CD4-positive, alpha-beta T cell (primary cell): ENCODE results near the gene SUMF2. TPM values are rescaled to one million over a fixed set of nuclear protein-coding genes. Genes with fewer than 3 reads are reported as not detected.

Source experiments
- ATAC-seq: fragments of 200-7000 bp; cut with Tn5 transposase; one replicate; pipeline ENCODE4 v1.10.0; 2022; ENCODE audit warnings: mild to moderate bottlenecking; ENCODE audit not compliant: poor library complexity
- CTCF ChIA-PET: fragments of 350-600 bp; sonication (Branson Sonifier 250); formaldehyde crosslinking; loops from one replicate; lab custom pipeline; 2021; ENCODE audit warnings: antibody characterized with exemption, inconsistent platforms; lab: Charles Lee
- POLR2A ChIA-PET: fragments of 350-600 bp; sonication (Branson Sonifier 250); formaldehyde crosslinking; loops from one replicate; lab custom pipeline; 2021; ENCODE audit warnings: antibody characterized with exemption, inconsistent platforms; lab: Charles Lee
- DNase-seq, 14 experiments: peaks; one replicate each; pipeline ENCODE4 v3.0.0-alpha.2; 2013 to 2020; ENCODE audit warnings: mixed read lengths in 2 of 14
- H3K27ac ChIP-seq, 2 donors: one replicate each; pipeline versions ENCODE4 v1.5.1 to v1.7.0; 2013; ENCODE audit warnings: low read length in 2 of 2, low read depth in 1 of 2, mild to moderate bottlenecking in 1 of 2
- H3K27me3 ChIP-seq, 2 experiments: 1 replicate in 1 of 2; 2 replicates in 1 of 2; pipeline versions ENCODE4 v1.6.1 to v1.7.0; 2013; ENCODE audit warnings: low read length in 2 of 2, control low read depth in 1 of 2, mild to moderate bottlenecking in 1 of 2, moderate library complexity in 1 of 2; ENCODE audit not compliant: insufficient read depth in 2 of 2, control insufficient read depth in 1 of 2
- H3K36me3 ChIP-seq: one replicate; pipeline ENCODE4 v1.6.1; 2013; ENCODE audit warnings: low read length, control low read depth; ENCODE audit not compliant: insufficient read depth
- H3K4me1 ChIP-seq: one replicate; pipeline ENCODE4 v1.6.1; 2013; ENCODE audit warnings: low read length, control low read depth; ENCODE audit not compliant: insufficient read depth
- H3K4me3 ChIP-seq: one replicate; pipeline ENCODE4 v1.5.1; 2013; ENCODE audit warnings: mild to moderate bottlenecking, low read length, moderate library complexity
- H3K9me3 ChIP-seq, 2 experiments: 1 replicate in 1 of 2; 2 replicates in 1 of 2; pipeline versions ENCODE4 v1.6.1 to v1.7.0; 2013; ENCODE audit warnings: low read length in 2 of 2, mild to moderate bottlenecking in 2 of 2, control low read depth in 1 of 2, moderate library complexity in 1 of 2; ENCODE audit not compliant: control insufficient read depth in 1 of 2, insufficient read depth in 1 of 2
- H3K27ac Mint-ChIP-seq: one replicate; pipeline ENCODE4 v1.8.0; 2020; ENCODE audit warnings: mixed read lengths
- H3K27me3 Mint-ChIP-seq: one replicate; pipeline ENCODE4 v1.8.0; 2021; ENCODE audit warnings: mixed read lengths
- H3K36me3 Mint-ChIP-seq: one replicate; pipeline ENCODE4 v1.8.0; 2021; ENCODE audit warnings: low read depth, mixed read lengths
- H3K4me1 Mint-ChIP-seq: one replicate; pipeline ENCODE4 v1.8.0; 2021; ENCODE audit warnings: low read depth, mixed read lengths
- H3K4me3 Mint-ChIP-seq: one replicate; pipeline ENCODE4 v1.8.0; 2020; ENCODE audit warnings: mild to moderate bottlenecking, mixed read lengths
- H3K9me3 Mint-ChIP-seq: one replicate; pipeline ENCODE4 v1.8.0; 2020; ENCODE audit warnings: mixed read lengths
- CTCF ChIP-seq: fragments of 200-600 bp; IDR thresholded peaks from one replicate; pipeline ENCODE4 v1.8.0; 2022; ENCODE audit warnings: antibody characterized with exemption, mild to moderate bottlenecking
- intact Hi-C, 2 experiments: fragments of 100-400 bp; cut with DNase I in 1 of 2; cut with micrococcal nuclease in 1 of 2; formaldehyde crosslinking; loops; one replicate each; pipeline versions ENCODE4 v1.15.1 to v1.9.0; 2023 to 2025; cut with DNase I, micrococcal nuclease
- total RNA-seq, 174 experiments: library from RNA in 2 of 174; stranded (reverse) in 2 of 174; gene quantifications; one replicate each; pipeline ENCODE4 v1.2.3 and lab custom pipeline; 2021 to 2026

SUMF2 gene
- total RNA-seq, 2 experiments from 2014 or later = 95.8 to 102 TPM

- H3K27ac ChIP-seq = no peak overlapping the region
- Mint-ChIP-seq H3K9me3 (no peaks in the 10 kb centered on the region), H3K27me3 (no peaks in the 10 kb centered on the region), H3K4me3 (no peak overlapping the region), H3K27ac (no peak overlapping the region), H3K36me3 (peaks cover 46% of the 10 kb centered on the region), H3K4me1 (no peaks in the 10 kb centered on the region)
- H3K36me3 ChIP-seq = peaks cover 25% of the 10 kb centered on the region
- H3K27me3 ChIP-seq = no peaks in the 10 kb centered on the region
- intact Hi-C loops = no loop called here
- DNase-seq (no peak), ATAC-seq (no peak)
- ChIA-PET POLR2A (interaction anchor here (0.5 kb wide), 1 partner anchor 337 kb away, joined by 3 read pairs; no protein-coding TSS in a partner anchor), CTCF (interaction anchor here (0.6 to 1.0 kb wide), 3 partner anchors 9 to 36 kb away, joined by 3 read pairs; no protein-coding TSS in a partner anchor)
- no peaks in the 10 kb centered on the region for H3K4me1 ChIP-seq
- TF ChIP-seq CTCF = no peak
- no peak overlapping the region for H3K4me3 ChIP-seq
- H3K9me3 ChIP-seq = no peaks in the 10 kb centered on the region
These were observed 19.2 kb downstream of the SUMF2 start for GRCh38 chr7:56083150-56083785.

GRCh38 chr7:56086761-56087160 lies 22.7 kb downstream of the SUMF2 start:
- intact Hi-C loops = no loop called here
- Histone ChIP-seq H3K9me3 (no peaks in the 10 kb centered on the region), H3K27me3 (no peaks in the 10 kb centered on the region), H3K27ac (no peak overlapping the region), H3K4me3 (no peak overlapping the region), H3K36me3 (peaks cover 8% of the 10 kb centered on the region), H3K4me1 (no peaks in the 10 kb centered on the region)
- ChIA-PET POLR2A (no interaction called here), CTCF (no interaction called here)
- DNase-seq (no peak), ATAC-seq (no peak)
- Mint-ChIP-seq H3K27me3 (no peaks in the 10 kb centered on the region), H3K9me3 (no peaks in the 10 kb centered on the region), H3K36me3 (peaks cover 35% of the 10 kb centered on the region), H3K4me3 (no peak overlapping the region), H3K4me1 (no peaks in the 10 kb centered on the region), H3K27ac (no peak overlapping the region)
- TF ChIP-seq CTCF = no peak

GRCh38 chr7:56087445-56087844 lies 23.4 kb downstream of the SUMF2 start:
- ChIA-PET POLR2A (no interaction called here), CTCF (interaction anchor here (0.7 kb wide), 1 partner anchor 623 kb away, joined by 4 read pairs; no protein-coding TSS in a partner anchor)
- Histone ChIP-seq H3K36me3 (peaks cover 4% of the 10 kb centered on the region), H3K27me3 (no peaks in the 10 kb centered on the region), H3K27ac (no peak overlapping the region), H3K4me3 (no peak overlapping the region), H3K4me1 (no peaks in the 10 kb centered on the region), H3K9me3 (no peaks in the 10 kb centered on the region)
- TF ChIP-seq CTCF = no peak
- no peaks in the 10 kb centered on the region for H3K9me3 Mint-ChIP-seq
- H3K4me1 Mint-ChIP-seq = no peaks in the 10 kb centered on the region
- H3K36me3 Mint-ChIP-seq = peaks cover 28% of the 10 kb centered on the region
- no peak overlapping the region for H3K27ac Mint-ChIP-seq
- ATAC-seq (no peak), DNase-seq (no peak)
- no peaks in the 10 kb centered on the region for H3K27me3 Mint-ChIP-seq
- intact Hi-C loops = no loop called here
- no peak overlapping the region for H3K4me3 Mint-ChIP-seq
